Transverse colon (tissue), 4 donors: ENCODE measurements around the gene WDR86. TPM values are rescaled to one million over a fixed set of nuclear protein-coding genes. Genes with fewer than 3 reads are reported as not detected.
A peak's percentile ranks its signal among the peaks of the same experiment; 100 is the strongest.

Experiments
- DNase-seq: peaks from one replicate; pipeline ENCODE4 v3.0.0-alpha.2; 2019
- H3K27ac ChIP-seq, 4 donors: fragments of 200-600 bp; sonication (generic); 2 replicates each; pipeline ENCODE4 v1.5.1; 2016 to 2018; ENCODE audit warnings: inconsistent platforms in 4 of 4
- H3K27me3 ChIP-seq: fragments of 200-600 bp; sonication (generic); 2 replicates; pipeline ENCODE4 v1.5.1; 2017; ENCODE audit warnings: inconsistent platforms
- H3K36me3 ChIP-seq, 4 donors: fragments of 200-600 bp; sonication (generic); 2 replicates each; pipeline ENCODE4 v1.5.1; 2017 to 2019; ENCODE audit warnings: inconsistent platforms in 4 of 4
- H3K4me1 ChIP-seq, 4 donors: fragments of 200-600 bp; sonication (generic); 2 replicates each; pipeline ENCODE4 v1.5.1; 2017 to 2020; ENCODE audit warnings: inconsistent platforms in 4 of 4
- H3K4me3 ChIP-seq, 4 donors: fragments of 200-600 bp; sonication (generic); 1 replicate in 1 of 4; 2 replicates in 3 of 4; pipeline versions ENCODE4 v1.5.1 to v1.6.1; 2017 to 2019; ENCODE audit warnings: inconsistent platforms in 4 of 4
- H3K9me3 ChIP-seq, 2 donors: fragments of 200-600 bp; sonication (generic); 2 replicates each; pipeline ENCODE4 v1.5.1; 2017 to 2019; ENCODE audit warnings: inconsistent platforms in 2 of 2
- EP300 ChIP-seq: sonication (generic); formaldehyde crosslinking; IDR thresholded peaks from one replicate; pipeline ENCODE4 v1.6.1; 2017; ENCODE audit warnings: antibody characterized with exemption, low read depth
- POLR2A ChIP-seq: fragments of 450-650 bp; IDR thresholded peaks from one replicate; pipeline ENCODE4 v1.6.1; 2016; ENCODE audit warnings: antibody characterized with exemption, mild to moderate bottlenecking, moderate library complexity
- POLR2AphosphoS5 ChIP-seq, 3 donors: sonication (generic); formaldehyde crosslinking; IDR thresholded peaks; one replicate each; pipeline ENCODE4 v1.6.1; 2016; ENCODE audit warnings: antibody characterized with exemption in 3 of 3
- WGBS, 2 donors: methylation state at CpG; one replicate each; pipeline ENCODE4 v1.1.5; 2018; ENCODE audit warnings: low coverage in 1 of 2; 5-methylcytosine and 5-hydroxymethylcytosine counted together
- in situ Hi-C, 4 donors: fragments of 200-750 bp; cut with MboI; loops; one replicate each; pipeline versions ENCODE4 v1.15.0 to v1.15.1; 2017; ENCODE audit warnings: low sequenced_read_pairs in 3 of 4, low pct_ligation_motif_present in 1 of 4, low pct_unique_long_range_greater_than_20kb in 1 of 4
- intact Hi-C: fragments of 100-400 bp; cut with DNase I; formaldehyde crosslinking; loops from one replicate; pipeline ENCODE4 v1.15.1; 2023; ENCODE audit warnings: low total_unique reads
- total RNA-seq, 4 donors: library from RNA; depleted of rRNA; stranded (reverse); fragments of >200 nt; gene quantifications; one replicate each; pipeline ENCODE4 v1.1.0, GENCODE V29; 2016
- TF ChIP-seq, protein P1 (sequence below), 5 experiments: fragments of 200-600 bp in 3 of 5; fragments of 450-650 bp in 2 of 5; sonication (generic) in 3 of 5; IDR thresholded peaks; 1 replicate in 2 of 5; 2 replicates in 3 of 5; pipeline ENCODE4 v1.5.1; 2016 to 2017; ENCODE audit warnings: antibody characterized with exemption in 5 of 5, inconsistent platforms in 3 of 5, mild to moderate bottlenecking in 2 of 5, moderate library complexity in 1 of 5

The WDR86 gene
- total RNA-seq, 4 donors from 2014 or later: 2.8 to 33.3 (median 7.1) TPM

GRCh38 chr7:151346470-151346769, 63.4 kb downstream of the WDR86 start:
- H3K4me1 ChIP-seq: peaks cover 17 to 64% (median 29%) of the 10 kb centered on the region in 4 donors
- peak overlapping the region; percentile 56 to 68 (median 59) for H3K27ac ChIP-seq
- 50 to 52% methylated on average over 1 to 2 of the region's 2 CpGs for WGBS, 2 donors
- no peak overlapping the region for H3K4me3 ChIP-seq
- no peaks in the 10 kb centered on the region for H3K27me3 ChIP-seq
- no peaks in the 10 kb centered on the region for H3K9me3 ChIP-seq
- intact Hi-C loops (no loop called here), in situ Hi-C loops (no loop called here)
- no peak for DNase-seq
- H3K36me3 ChIP-seq: peaks cover 0 to 27% (median 0%) of the 10 kb centered on the region in 4 donors
- TF ChIP-seq, protein P1, sequence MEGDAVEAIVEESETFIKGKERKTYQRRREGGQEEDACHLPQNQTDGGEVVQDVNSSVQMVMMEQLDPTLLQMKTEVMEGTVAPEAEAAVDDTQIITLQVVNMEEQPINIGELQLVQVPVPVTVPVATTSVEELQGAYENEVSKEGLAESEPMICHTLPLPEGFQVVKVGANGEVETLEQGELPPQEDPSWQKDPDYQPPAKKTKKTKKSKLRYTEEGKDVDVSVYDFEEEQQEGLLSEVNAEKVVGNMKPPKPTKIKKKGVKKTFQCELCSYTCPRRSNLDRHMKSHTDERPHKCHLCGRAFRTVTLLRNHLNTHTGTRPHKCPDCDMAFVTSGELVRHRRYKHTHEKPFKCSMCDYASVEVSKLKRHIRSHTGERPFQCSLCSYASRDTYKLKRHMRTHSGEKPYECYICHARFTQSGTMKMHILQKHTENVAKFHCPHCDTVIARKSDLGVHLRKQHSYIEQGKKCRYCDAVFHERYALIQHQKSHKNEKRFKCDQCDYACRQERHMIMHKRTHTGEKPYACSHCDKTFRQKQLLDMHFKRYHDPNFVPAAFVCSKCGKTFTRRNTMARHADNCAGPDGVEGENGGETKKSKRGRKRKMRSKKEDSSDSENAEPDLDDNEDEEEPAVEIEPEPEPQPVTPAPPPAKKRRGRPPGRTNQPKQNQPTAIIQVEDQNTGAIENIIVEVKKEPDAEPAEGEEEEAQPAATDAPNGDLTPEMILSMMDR (IDR thresholded peaks at IDR 0.05): no peak
- no peak for TF ChIP-seq POLR2AphosphoS5 (IDR thresholded peaks at IDR 0.05)

- Histone ChIP-seq H3K9me3 (no peaks in the 10 kb centered on the region), H3K4me3 (no peak overlapping the region), H3K36me3 (peaks cover 0 to 23% (median 0%) of the 10 kb centered on the region in 4 donors), H3K4me1 (peaks cover 17 to 66% (median 31%) of the 10 kb centered on the region in 4 donors), H3K27me3 (no peaks in the 10 kb centered on the region), H3K27ac (peak overlapping the region; percentile 56 to 68 (median 59))
- 70 to 78% methylated on average over 2 of the region's 2 CpGs for WGBS, 2 donors
- intact Hi-C loops (no loop called here), in situ Hi-C loops (no loop called here)
- DNase-seq: peak; percentile 14
- no peak for TF ChIP-seq EP300
- peak in 1 of 3 donors; percentile 8 for TF ChIP-seq POLR2AphosphoS5 (IDR thresholded peaks at IDR 0.05)
- TF ChIP-seq, protein P1 (IDR thresholded peaks at IDR 0.05): no peak
These were observed 64.0 kb downstream of the WDR86 start for GRCh38 chr7:151345576-151346469.

- Histone ChIP-seq H3K27me3 (no peaks in the 10 kb centered on the region), H3K4me1 (peaks cover 11 to 52% (median 22%) of the 10 kb centered on the region in 4 donors), H3K36me3 (peaks cover 0 to 18% (median 0%) of the 10 kb centered on the region in 4 donors), H3K9me3 (no peaks in the 10 kb centered on the region), H3K27ac (no peak overlapping the region), H3K4me3 (no peak overlapping the region)
- intact Hi-C loops (no loop called here), in situ Hi-C loops (no loop called here)
- 92 to 100% methylated on average over 6 to 9 of the region's 9 CpGs for WGBS, 2 donors
- TF ChIP-seq EP300 (no peak), POLR2A (no peak), POLR2AphosphoS5 (IDR thresholded peaks at IDR 0.05) (no peak)
- TF ChIP-seq, protein P1 (IDR thresholded peaks at IDR 0.05): no peak
- no peak for DNase-seq
These were observed 66.3 kb downstream of the WDR86 start for GRCh38 chr7:151343516-151343915.

DNA sequence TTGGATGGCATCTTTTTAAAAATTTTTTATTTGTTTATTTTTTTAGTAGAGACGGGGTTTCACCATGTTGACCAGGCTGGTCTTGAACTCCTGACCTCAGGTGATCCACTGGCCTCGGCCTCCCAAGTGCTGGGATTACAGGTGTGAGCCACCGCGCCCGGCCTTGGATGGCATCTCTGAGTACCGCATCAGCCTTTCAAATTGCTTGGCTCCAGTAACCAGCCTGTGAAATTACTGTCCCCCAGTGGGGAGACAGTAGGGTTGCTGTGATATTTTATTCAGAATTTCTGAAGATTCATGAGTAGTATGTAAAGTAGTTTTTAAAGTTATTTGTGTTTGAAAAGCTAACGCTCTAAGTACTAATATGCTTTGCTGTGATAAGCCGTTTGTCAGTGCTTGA, 67.0 kb downstream of the WDR86 start:
- DNase-seq: no peak
- Histone ChIP-seq H3K36me3 (peaks cover 0 to 14% (median 0%) of the 10 kb centered on the region in 4 donors), H3K27me3 (no peaks in the 10 kb centered on the region), H3K4me3 (peak overlapping the region; percentile 62 to 99 (median 91)), H3K27ac (peak overlapping the region; percentile 86 to 93 (median 90)), H3K4me1 (peaks cover 11 to 47% (median 21%) of the 10 kb centered on the region in 4 donors), H3K9me3 (no peaks in the 10 kb centered on the region)
- in situ Hi-C loops: no loop called here
- TF ChIP-seq POLR2AphosphoS5 (IDR thresholded peaks at IDR 0.05) (no peak), POLR2A (no peak), EP300 (no peak)
- TF ChIP-seq, protein P1 (IDR thresholded peaks at IDR 0.05): no peak
- intact Hi-C loops: no loop called here
- WGBS, 2 donors: 61 to 68% methylated on average over 2 to 8 of the region's 8 CpGs
